Left lung (tissue), 10 donors: ENCODE results near the gene SRCAP. TPM values are rescaled to one million over a fixed set of nuclear protein-coding genes. Genes with fewer than 3 reads are reported as not detected.
"Not testable (repeated sequence)": the region's sequence is repeated elsewhere in the genome, so short reads cannot be mapped to it uniquely, and the experiment has no call there.

Experiments
- ATAC-seq: fragments of 200-7000 bp; cut with Tn5 transposase; one replicate; pipeline ENCODE4 v1.9.1; 2020; ENCODE audit warnings: moderate library complexity
- DNase-seq, 4 donors: peaks; one replicate each; pipeline ENCODE4 v3.0.0-alpha.2; 2013 to 2020
- H3K27ac ChIP-seq, 2 donors: fragments of 200-600 bp; sonication (generic) in 1 of 2; one replicate each; pipeline versions ENCODE4 v1.5.0 to v1.8.0; 2020 to 2021
- H3K27me3 ChIP-seq, 2 donors: fragments of 200-600 bp; sonication (generic) in 1 of 2; one replicate each; pipeline versions ENCODE4 v1.5.0 to v1.8.0; 2020 to 2021
- H3K36me3 ChIP-seq, 2 donors: fragments of 200-600 bp; sonication (generic) in 1 of 2; one replicate each; pipeline versions ENCODE4 v1.5.0 to v1.8.0; 2020 to 2021
- H3K4me1 ChIP-seq, 2 donors: fragments of 200-600 bp; one replicate each; pipeline ENCODE4 v1.8.0; 2021
- H3K4me3 ChIP-seq, 2 donors: fragments of 200-600 bp; sonication (generic) in 1 of 2; one replicate each; pipeline versions ENCODE4 v1.5.0 to v1.8.0; 2020 to 2021; ENCODE audit warnings: mild to moderate bottlenecking in 1 of 2
- H3K9me3 ChIP-seq, 2 donors: fragments of 200-600 bp; sonication (generic) in 1 of 2; one replicate each; pipeline versions ENCODE4 v1.5.0 to v1.8.0; 2020 to 2021
- intact Hi-C, 2 donors: fragments of 100-400 bp; cut with DNase I; formaldehyde crosslinking; loops; one replicate each; pipeline versions ENCODE4 v1.11.2 to v1.14.2; 2022
- polyA plus RNA-seq, 6 donors: library from polyadenylated mRNA; unstranded; fragments of 120-200 nt; gene quantifications; one replicate each; pipeline ENCODE4 v1.2.1, GENCODE V29; 2013; ENCODE audit not compliant: insufficient read length in 6 of 6
- total RNA-seq, 2 donors: library from RNA; stranded (reverse); fragmentation: NEBNext Ultra II Directional; extraction: Animal tissue kit (Norgen Biotek cat#: 25700); gene quantifications; one replicate each; pipeline ENCODE4 v1.2.1, GENCODE V29; 2021
- TF ChIP-seq, protein P1 (sequence below), 2 donors: fragments of 200-600 bp; sonication (generic) in 1 of 2; IDR thresholded peaks; one replicate each; pipeline versions ENCODE4 v1.5.0 to v1.8.0; 2021; ENCODE audit warnings: antibody characterized with exemption in 2 of 2
- donor health status: DM: no; HTN: yes; CAD: no.
- donor health status: DM: no; HTN: no; CAD: no.

SRCAP gene
- total and polyA plus RNA-seq, 8 donors: 30.7 to 67.4 (median 40.6) TPM

DNA sequence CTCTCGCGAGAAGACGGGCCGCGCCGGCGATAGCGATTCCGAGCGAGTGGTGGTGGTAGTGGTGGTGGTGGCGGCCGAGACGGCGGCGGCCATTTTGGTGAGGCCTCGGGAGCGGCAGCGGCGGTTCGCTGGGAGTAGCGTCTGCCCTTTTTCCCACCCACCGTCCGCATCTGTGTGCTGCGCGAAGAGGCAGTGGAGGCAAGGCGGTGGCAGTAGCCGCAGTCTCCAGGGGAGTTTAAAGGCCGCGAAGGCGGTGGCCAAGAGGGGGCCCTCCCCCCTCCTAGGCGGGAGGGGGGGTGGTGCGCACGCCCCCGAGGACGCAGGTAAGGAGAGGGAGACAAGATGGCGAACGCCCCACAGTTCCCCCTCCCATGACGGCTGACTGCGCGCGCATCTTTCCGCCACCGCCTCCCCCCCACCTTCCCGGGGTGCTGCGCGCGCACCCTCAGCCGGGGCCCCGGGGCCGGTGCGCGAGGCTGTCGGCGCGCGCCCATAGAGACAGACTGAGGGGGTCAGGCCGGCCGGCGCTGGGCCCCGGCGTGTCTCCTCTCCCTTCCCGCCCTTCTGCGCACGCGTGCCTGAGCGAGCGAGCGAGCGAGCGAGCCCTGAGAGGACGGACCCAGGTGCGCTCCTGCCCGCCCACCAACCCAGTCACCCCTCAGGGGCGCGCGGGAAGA lies 694 bp upstream of the SRCAP start:
- TF ChIP-seq, protein P1, sequence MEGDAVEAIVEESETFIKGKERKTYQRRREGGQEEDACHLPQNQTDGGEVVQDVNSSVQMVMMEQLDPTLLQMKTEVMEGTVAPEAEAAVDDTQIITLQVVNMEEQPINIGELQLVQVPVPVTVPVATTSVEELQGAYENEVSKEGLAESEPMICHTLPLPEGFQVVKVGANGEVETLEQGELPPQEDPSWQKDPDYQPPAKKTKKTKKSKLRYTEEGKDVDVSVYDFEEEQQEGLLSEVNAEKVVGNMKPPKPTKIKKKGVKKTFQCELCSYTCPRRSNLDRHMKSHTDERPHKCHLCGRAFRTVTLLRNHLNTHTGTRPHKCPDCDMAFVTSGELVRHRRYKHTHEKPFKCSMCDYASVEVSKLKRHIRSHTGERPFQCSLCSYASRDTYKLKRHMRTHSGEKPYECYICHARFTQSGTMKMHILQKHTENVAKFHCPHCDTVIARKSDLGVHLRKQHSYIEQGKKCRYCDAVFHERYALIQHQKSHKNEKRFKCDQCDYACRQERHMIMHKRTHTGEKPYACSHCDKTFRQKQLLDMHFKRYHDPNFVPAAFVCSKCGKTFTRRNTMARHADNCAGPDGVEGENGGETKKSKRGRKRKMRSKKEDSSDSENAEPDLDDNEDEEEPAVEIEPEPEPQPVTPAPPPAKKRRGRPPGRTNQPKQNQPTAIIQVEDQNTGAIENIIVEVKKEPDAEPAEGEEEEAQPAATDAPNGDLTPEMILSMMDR (IDR thresholded peaks at IDR 0.05): peak in 1 of 2 donors; percentile 22
- peaks cover 4 to 34% of the 10 kb centered on the region in 2 donors for H3K36me3 ChIP-seq
- ATAC-seq: peak; percentile 88
- no peaks in the 10 kb centered on the region for H3K9me3 ChIP-seq
- peak overlapping the region; percentile 88 to 95 for H3K4me3 ChIP-seq
- H3K27me3 ChIP-seq: no peaks in the 10 kb centered on the region
- H3K27ac ChIP-seq: peak overlapping the region; percentile 99 to 100
- H3K4me1 ChIP-seq: peaks cover 9 to 37% of the 10 kb centered on the region in 2 donors
- intact Hi-C loops: no loop called here
- peak; percentile 97 to 100 (median 98) for DNase-seq

DNA sequence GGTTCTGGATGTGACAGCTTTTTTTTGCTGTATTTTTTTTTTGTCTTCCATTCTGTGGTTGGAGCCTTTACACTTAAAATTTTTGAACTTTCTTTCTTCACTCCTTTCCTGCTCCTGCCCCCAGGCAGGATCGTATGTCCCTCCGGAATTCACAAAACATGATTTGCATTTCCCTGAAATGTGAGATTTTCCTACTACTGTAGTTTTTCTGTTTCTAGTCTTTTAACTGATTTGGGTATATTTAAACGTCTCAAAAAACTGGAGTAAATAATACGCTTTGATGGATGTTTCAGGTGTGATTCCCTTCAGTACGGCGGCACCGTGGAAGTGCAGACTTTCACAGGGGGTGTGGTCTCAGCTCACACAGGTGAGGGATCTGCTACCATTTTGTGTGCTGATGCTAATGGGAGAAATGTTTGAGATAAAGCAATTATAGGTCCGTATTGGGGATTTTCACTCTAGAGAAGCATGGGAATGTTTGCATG lies 686 bp downstream of the SRCAP start:
- ATAC-seq (no peak), DNase-seq (no peak)
- peak overlapping the region; percentile 99 to 100 for H3K27ac ChIP-seq
- H3K4me1 ChIP-seq: peaks cover 9 to 24% of the 10 kb centered on the region in 2 donors
- H3K9me3 ChIP-seq: no peaks in the 10 kb centered on the region
- intact Hi-C loops: no loop called here
- TF ChIP-seq, protein P1 (IDR thresholded peaks at IDR 0.05): no peak
- H3K27me3 ChIP-seq: no peaks in the 10 kb centered on the region
- H3K36me3 ChIP-seq: peaks cover 12 to 47% of the 10 kb centered on the region in 2 donors
- peak overlapping the region; percentile 88 to 95 for H3K4me3 ChIP-seq

DNA sequence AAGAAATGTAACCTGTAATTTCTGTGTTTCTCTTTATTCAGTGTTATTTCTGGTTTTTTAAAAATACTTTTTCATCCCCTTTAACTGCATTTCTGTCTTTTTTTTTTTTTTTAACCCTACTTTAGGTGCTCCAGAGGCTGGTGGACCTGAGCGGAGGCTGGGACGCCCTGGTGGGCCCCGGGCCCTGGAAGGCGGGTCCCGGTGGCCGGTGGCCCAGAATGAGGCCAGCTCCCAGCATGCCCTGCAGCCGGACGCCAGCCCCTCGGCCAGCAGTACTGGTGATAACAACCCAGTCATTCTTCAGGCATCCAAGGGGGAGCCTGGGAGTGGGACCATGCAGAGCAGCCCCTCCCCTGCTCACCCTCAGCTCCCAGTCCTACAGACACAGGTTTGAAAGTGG lies 1.5 kb downstream of the SRCAP start:
- no peaks in the 10 kb centered on the region for H3K9me3 ChIP-seq
- TF ChIP-seq, protein P1 (IDR thresholded peaks at IDR 0.05): no peak
- peaks cover 18 to 56% of the 10 kb centered on the region in 2 donors for H3K36me3 ChIP-seq
- no peak overlapping the region for H3K4me3 ChIP-seq
- H3K27me3 ChIP-seq: no peaks in the 10 kb centered on the region
- ATAC-seq: no peak
- peak overlapping the region in 1 of 2 donors; percentile 8 for H3K27ac ChIP-seq
- no peak for DNase-seq
- intact Hi-C loops: no loop called here
- peaks cover 9 to 24% of the 10 kb centered on the region in 2 donors for H3K4me1 ChIP-seq

DNA sequence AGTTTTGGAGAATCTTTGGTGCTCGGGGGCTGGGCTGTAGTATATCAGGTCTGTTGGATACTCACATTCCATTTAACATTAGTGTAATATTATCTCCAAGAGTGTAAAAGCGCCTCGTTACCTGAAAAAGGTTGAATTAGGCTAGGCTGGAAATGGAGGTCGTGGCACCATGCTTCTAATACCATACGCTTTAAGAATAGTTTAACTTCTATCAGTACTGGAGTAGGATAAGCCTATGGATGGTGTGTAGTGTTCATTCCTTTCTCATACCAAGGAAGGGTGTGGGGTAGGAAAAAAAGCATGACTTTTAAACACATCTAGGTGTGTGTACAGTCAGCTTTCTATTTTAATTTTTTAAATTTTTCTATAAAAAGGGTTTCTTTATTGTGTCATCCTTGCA lies 2.0 kb downstream of the SRCAP start:
- TF ChIP-seq, protein P1 (IDR thresholded peaks at IDR 0.05): no peak
- intact Hi-C loops: no loop called here
- no peaks in the 10 kb centered on the region for H3K27me3 ChIP-seq
- no peak overlapping the region for H3K4me3 ChIP-seq
- DNase-seq (no peak), ATAC-seq (no peak)
- H3K9me3 ChIP-seq: no peaks in the 10 kb centered on the region
- peaks cover 18 to 60% of the 10 kb centered on the region in 2 donors for H3K36me3 ChIP-seq
- peaks cover 9 to 24% of the 10 kb centered on the region in 2 donors for H3K4me1 ChIP-seq
- no peak overlapping the region for H3K27ac ChIP-seq

DNA sequence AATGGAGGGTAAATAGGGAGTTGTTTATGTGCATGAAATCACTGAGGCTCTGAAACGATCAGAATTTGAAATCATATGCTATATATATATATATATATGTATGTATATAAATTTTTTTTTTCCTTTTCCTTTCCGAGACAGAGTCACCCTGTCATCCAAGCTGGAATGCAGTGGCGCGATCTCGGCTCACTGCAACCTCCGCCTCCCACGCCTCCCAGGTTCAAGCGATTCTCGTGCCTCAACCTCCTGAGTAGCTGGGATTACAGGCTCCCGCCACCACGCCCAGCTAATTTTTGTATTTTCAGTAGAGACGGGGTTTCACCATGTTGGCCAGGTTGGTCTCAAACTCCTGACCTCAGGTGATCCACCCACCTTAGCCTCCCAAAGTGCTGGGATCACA lies 4.1 kb downstream of the SRCAP start:
- ATAC-seq, DNase-seq, H3K4me3 ChIP-seq, H3K27ac ChIP-seq, intact Hi-C loops, H3K27me3 ChIP-seq, H3K9me3 ChIP-seq: not testable (repeated sequence)
- H3K36me3 ChIP-seq: peaks cover 18 to 81% of the 10 kb centered on the region in 2 donors
- H3K4me1 ChIP-seq: peaks cover 9 to 18% of the 10 kb centered on the region in 2 donors
